Measurements from ENCODE around the gene NDUFB11. TPM values are rescaled to one million over a fixed set of nuclear protein-coding genes. Genes with fewer than 3 reads are reported as not detected.
"Not testable (repeated sequence)": the region's sequence is repeated elsewhere in the genome, so short reads cannot be mapped to it uniquely, and the experiment has no call there.

The NDUFB11 gene
- total RNA-seq, 4 donors from 2014 or later = 52.8 to 75.6 (median 65.9) TPM

- DNase-seq (ENCODE audit: low spot score in 2 of 2) = peak in 1 of 2 donors; percentile 29
- WGBS, 2 donors = 75 to 84% methylated on average over 6 of the region's 6 CpGs
- intact Hi-C loops (cut with DNase I; ENCODE audit: low total_unique reads) = no loop called here
- TF ChIP-seq CTCF (IDR thresholded peaks at IDR 0.05) (no peak), POLR2A (IDR thresholded peaks at IDR 0.05) (no peak)
- no peak overlapping the region for H3K4me3 ChIP-seq (ENCODE audit: low read depth, poor library complexity, severe bottlenecking)
Measured at GRCh38 chrX:47138171-47138570, 6.3 kb downstream of the NDUFB11 start.

GRCh38 chrX:47135650-47136049, 8.9 kb downstream of the NDUFB11 start:
- 41 to 68% methylated on average over 5 of the region's 5 CpGs for WGBS, 2 donors
- DNase-seq (ENCODE audit: low spot score in 2 of 2); H3K4me3 ChIP-seq (ENCODE audit: low read depth, poor library complexity, severe bottlenecking); intact Hi-C loops (cut with DNase I; ENCODE audit: low total_unique reads): not testable (repeated sequence)

GRCh38 chrX:47133493-47133892, 11.0 kb downstream of the NDUFB11 start:
- TF ChIP-seq POLR2A (IDR thresholded peaks at IDR 0.05) (no peak), CTCF (IDR thresholded peaks at IDR 0.05) (no peak)
- 80 to 88% methylated on average over 5 of the region's 5 CpGs for WGBS, 2 donors
- DNase-seq (ENCODE audit: low spot score in 2 of 2) = no peak
- intact Hi-C loops (cut with DNase I; ENCODE audit: low total_unique reads) = no loop called here
- no peak overlapping the region for H3K4me3 ChIP-seq (ENCODE audit: low read depth, poor library complexity, severe bottlenecking)

- intact Hi-C loops (cut with DNase I; ENCODE audit: low total_unique reads) = no loop called here
- DNase-seq (ENCODE audit: low spot score in 2 of 2) = no peak
- 16 to 38% methylated on average over 11 of the region's 11 CpGs for WGBS, 2 donors
- no peak for TF ChIP-seq POLR2A (IDR thresholded peaks at IDR 0.05)
- no peak for TF ChIP-seq CTCF (IDR thresholded peaks at IDR 0.05)
- H3K4me3 ChIP-seq (ENCODE audit: low read depth, poor library complexity, severe bottlenecking) = no peak overlapping the region
Measured at GRCh38 chrX:47129899-47130358, 14.6 kb downstream of the NDUFB11 start.

- TF ChIP-seq CTCF (IDR thresholded peaks at IDR 0.05) = no peak
- no peak for TF ChIP-seq POLR2A (IDR thresholded peaks at IDR 0.05)
- DNase-seq (ENCODE audit: low spot score in 2 of 2) = peak; percentile 94 to 97
- no peak overlapping the region for H3K4me3 ChIP-seq (ENCODE audit: low read depth, poor library complexity, severe bottlenecking)
- WGBS, 2 donors = 0 to 47% methylated on average over 25 to 31 of the region's 31 CpGs
- intact Hi-C loops (cut with DNase I; ENCODE audit: low total_unique reads) = no loop called here
Measured at GRCh38 chrX:47129157-47129898, 15.2 kb downstream of the NDUFB11 start.

- DNase-seq (ENCODE audit: low spot score in 2 of 2); intact Hi-C loops (cut with DNase I; ENCODE audit: low total_unique reads); H3K4me3 ChIP-seq (ENCODE audit: low read depth, poor library complexity, severe bottlenecking): not testable (repeated sequence)
- 81 to 83% methylated on average over 2 to 3 of the region's 3 CpGs for WGBS, 2 donors
Measured at GRCh38 chrX:47124466-47124865, 20.0 kb downstream of the NDUFB11 start.

- intact Hi-C loops (cut with DNase I; ENCODE audit: low total_unique reads); H3K4me3 ChIP-seq (ENCODE audit: low read depth, poor library complexity, severe bottlenecking): not testable (repeated sequence)
- DNase-seq (ENCODE audit: low spot score in 2 of 2) = peak in 1 of 2 donors; percentile 23
- WGBS, 2 donors = 92 to 93% methylated on average over 7 of the region's 7 CpGs
Measured at GRCh38 chrX:47116551-47117110, 27.9 kb downstream of the NDUFB11 start.

All from lower leg skin (tissue), 4 donors.